NCI-H1930 (cell line): ENCODE measurements around the gene CFC1.
"Not testable (repeated sequence)": the region's sequence is repeated elsewhere in the genome, so short reads cannot be mapped to it uniquely, and the experiment has no call there.

Source experiments
- DNase-seq, 2 experiments: peaks; one replicate each; lab custom pipeline; 2025; lab: John Stamatoyannopoulos, UW

The CFC1 gene

GRCh38 chr2:130599393-130599792, at the start of gene CFC1:
Gene CFC1 (minus strand): TSS chr2:130599575. CDS start chr2:130599287, 288 bp downstream.
- not testable (repeated sequence) for DNase-seq

- DNase-seq, result not testable (repeated sequence)
Observed at GRCh38 chr2:130641688-130642087, 42.3 kb upstream of the CFC1 start.

GRCh38 chr2:130638973-130639372, 39.6 kb upstream of the CFC1 start:
- not testable (repeated sequence) for DNase-seq

GRCh38 chr2:130628784-130629475, 29.6 kb upstream of the CFC1 start:
- not testable (repeated sequence) for DNase-seq

- not testable (repeated sequence) for DNase-seq
Observed at GRCh38 chr2:130611140-130611539, 11.8 kb upstream of the CFC1 start, which contains the start of gene POTEJ. Gene POTEJ (plus strand): TSS chr2:130611440. CDS start chr2:130611533, 93 bp downstream.

GRCh38 chr2:130610486-130610885, 11.1 kb upstream of the CFC1 start:
- not testable (repeated sequence) for DNase-seq

GRCh38 chr2:130609002-130609920, 9.9 kb upstream of the CFC1 start:
- DNase-seq, result not testable (repeated sequence)

- not testable (repeated sequence) for DNase-seq
Observed at GRCh38 chr2:130608276-130609001, 9.1 kb upstream of the CFC1 start.

- DNase-seq, result not testable (repeated sequence)
Observed at GRCh38 chr2:130601648-130602302, 2.4 kb upstream of the CFC1 start.

- not testable (repeated sequence) for DNase-seq
Observed at GRCh38 chr2:130599926-130600325, 551 bp upstream of the CFC1 start.

GRCh38 chr2:130598463-130598862, 912 bp downstream of the CFC1 start:
- DNase-seq, result not testable (repeated sequence)

GRCh38 chr2:130597994-130598393, 1.4 kb downstream of the CFC1 start:
- not testable (repeated sequence) for DNase-seq

GRCh38 chr2:130596757-130597156, 2.6 kb downstream of the CFC1 start:
- DNase-seq, result not testable (repeated sequence)

- DNase-seq, result not testable (repeated sequence)
Observed at GRCh38 chr2:130594011-130594410, 5.4 kb downstream of the CFC1 start.

- DNase-seq, result not testable (repeated sequence)
Observed at GRCh38 chr2:130592791-130593414, 6.5 kb downstream of the CFC1 start.

GRCh38 chr2:130590842-130591359, 8.5 kb downstream of the CFC1 start:
- DNase-seq, result not testable (repeated sequence)

GRCh38 chr2:130590170-130590841, 9.1 kb downstream of the CFC1 start:
- DNase-seq, result not testable (repeated sequence)

GRCh38 chr2:130588688-130589458, 10.5 kb downstream of the CFC1 start:
- DNase-seq, result not testable (repeated sequence)

GRCh38 chr2:130584726-130585125, 14.6 kb downstream of the CFC1 start:
- DNase-seq, result not testable (repeated sequence)
